Epithelial cell of proximal tubule (primary cell): ENCODE results near the gene TNIK. TPM values are rescaled to one million over a fixed set of nuclear protein-coding genes. Genes with fewer than 3 reads are reported as not detected.
"Not testable (repeated sequence)": the region's sequence is repeated elsewhere in the genome, so short reads cannot be mapped to it uniquely, and the experiment has no call there.

Experiments
- DNase-seq: peaks from one replicate; pipeline ENCODE4 v3.0.0-alpha.2; 2011; ENCODE audit warnings: low read depth
- H3K4me3 ChIP-seq: 2 replicates; pipeline ENCODE4 v1.5.1; 2011; ENCODE audit warnings: low read depth, mild to moderate bottlenecking, low read length
- CTCF ChIP-seq: conservative IDR thresholded peaks from 2 replicates; pipeline ENCODE4 v1.5.1; 2012; ENCODE audit warnings: low read depth, mild to moderate bottlenecking, low read length
- total RNA-seq: library from RNA; depleted of rRNA; stranded (reverse); fragments of >200 nt; gene quantifications from 2 replicates; pipeline ENCODE4 v1.2.3, GENCODE V29; 2015

Gene TNIK
- total RNA-seq, 1 donor from 2014 or later: 11.8 TPM

DNA sequence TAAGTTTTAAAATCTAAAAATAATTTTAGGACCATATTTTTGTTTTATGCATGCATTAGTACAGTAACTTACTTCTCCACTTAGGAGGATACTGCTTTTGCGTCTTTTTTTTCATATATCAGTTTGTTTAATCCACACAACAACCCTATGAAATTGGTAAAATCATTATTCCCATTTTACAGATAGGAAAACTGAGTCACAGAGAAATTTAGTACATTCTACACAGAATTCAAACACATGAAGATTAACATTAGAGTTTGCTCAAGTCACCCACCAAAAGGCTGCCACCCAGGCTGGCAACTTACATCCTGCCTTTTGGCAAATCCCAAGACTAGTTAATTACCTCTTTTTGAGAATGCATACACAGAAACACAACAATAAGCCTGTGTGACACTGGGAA is 28.7 kb downstream of the TNIK start:
- no peak for DNase-seq
- H3K4me3 ChIP-seq: no peak overlapping the region
- TF ChIP-seq CTCF: no peak

- no peak for DNase-seq
- no peak overlapping the region for H3K4me3 ChIP-seq
- TF ChIP-seq CTCF: no peak
Observed at GRCh38 chr3:171430530-171430929, 29.7 kb downstream of the TNIK start.

DNA sequence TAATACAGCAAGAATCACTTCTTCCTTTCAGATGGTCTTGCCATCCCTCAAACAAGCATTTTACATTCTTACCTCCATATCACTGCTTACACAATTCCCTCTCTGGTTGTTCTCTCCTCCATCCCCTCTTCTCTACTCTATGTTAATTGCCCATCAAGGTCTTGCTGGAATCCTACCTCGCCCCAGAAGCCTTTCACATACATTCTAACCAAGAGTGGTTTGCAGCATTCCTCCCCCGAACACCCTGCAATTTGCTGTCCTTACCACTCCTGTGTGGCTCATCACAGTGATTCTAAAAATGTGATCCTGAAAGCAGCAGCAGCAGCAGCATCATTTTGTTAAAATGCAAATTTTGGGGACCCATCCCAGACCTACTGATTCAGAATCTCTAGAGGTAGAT is 30.6 kb downstream of the TNIK start:
- no peak overlapping the region for H3K4me3 ChIP-seq
- no peak for DNase-seq
- TF ChIP-seq CTCF: no peak

DNA sequence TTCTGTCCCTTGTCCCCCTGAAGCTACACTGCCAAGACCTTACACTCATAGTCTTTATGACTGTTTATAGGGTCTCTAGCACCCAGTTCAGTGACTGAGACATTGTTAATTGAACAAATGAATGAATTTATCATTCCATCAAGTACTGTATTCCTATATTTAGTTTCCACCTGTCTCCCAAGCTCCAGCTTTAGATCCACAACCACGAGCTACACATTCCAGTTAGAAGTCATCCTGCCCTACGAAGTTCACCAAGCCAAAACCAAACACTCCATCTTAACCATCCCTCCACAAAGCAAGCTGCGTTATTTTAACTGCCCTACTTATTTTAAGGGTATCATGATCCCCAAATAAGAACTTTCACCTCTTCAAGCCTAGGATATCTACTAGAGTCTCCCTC is 31.3 kb downstream of the TNIK start:
- no peak overlapping the region for H3K4me3 ChIP-seq
- TF ChIP-seq CTCF: no peak
- DNase-seq: no peak

DNA sequence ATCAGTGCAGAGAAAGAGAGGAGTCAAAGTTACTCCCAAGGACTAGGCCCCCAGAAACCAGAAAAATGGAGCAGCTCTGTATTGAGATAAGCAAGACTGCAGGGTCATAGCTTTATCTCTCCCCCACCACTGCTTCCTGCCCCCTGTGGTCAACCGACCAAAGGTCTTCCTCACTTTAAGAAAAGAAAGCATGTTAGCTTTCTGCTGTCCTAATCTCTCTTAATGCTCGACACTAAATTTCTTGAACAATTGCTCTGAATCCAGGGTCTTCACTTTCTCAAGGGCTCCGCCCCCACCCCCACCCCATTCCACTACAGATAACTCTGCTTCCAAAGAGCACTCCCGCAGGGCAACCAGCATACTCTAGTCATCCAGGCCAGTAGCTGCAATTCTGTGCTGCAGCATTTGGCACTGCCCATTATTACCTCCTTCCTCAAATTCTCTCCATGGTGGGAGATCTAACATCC is 31.9 kb downstream of the TNIK start:
- no peak for DNase-seq
- peak; percentile 3 for TF ChIP-seq CTCF

GRCh38 chr3:171427771-171428320 is 32.4 kb downstream of the TNIK start:
- no peak for TF ChIP-seq CTCF
- DNase-seq: no peak
- H3K4me3 ChIP-seq: no peak overlapping the region

More for the DNA sequence above, 31.9 kb downstream of the TNIK start:
- H3K4me3 ChIP-seq: no peak overlapping the region

GRCh38 chr3:171424063-171424462 is 36.1 kb downstream of the TNIK start:
- DNase-seq, H3K4me3 ChIP-seq: not testable (repeated sequence)

DNA sequence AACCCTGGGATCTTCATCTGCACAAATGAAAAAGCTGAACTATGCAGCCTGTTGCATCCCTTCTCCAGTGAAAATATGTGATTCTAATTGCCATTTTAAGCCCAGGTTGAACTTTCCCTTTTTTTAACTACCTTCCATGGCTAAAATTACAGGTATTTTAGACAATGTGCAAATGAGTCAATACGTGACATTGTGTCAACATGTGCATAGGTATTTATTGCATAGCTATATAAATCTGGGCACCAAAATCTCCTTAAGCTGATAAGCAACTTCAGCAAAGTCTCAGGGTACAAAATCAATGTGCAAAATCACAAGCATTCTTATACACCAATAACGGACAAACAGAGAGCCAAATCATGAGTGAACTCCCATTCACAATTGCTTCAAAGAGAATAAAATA is 37.4 kb downstream of the TNIK start:
- H3K4me3 ChIP-seq, DNase-seq: not testable (repeated sequence)
